ENCODE results near the gene MAPK9.

GRCh38 chr5:180313677-180314505 lies 22.0 kb upstream of the MAPK9 start:
- TF ChIP-seq CTCF (conservative IDR thresholded peaks at IDR 0.05) = no peak
- no peak for TF ChIP-seq EZH2 (IDR thresholded peaks at IDR 0.05; ENCODE audit: low read depth)
